HG03439 (cell line): Measurements from ENCODE around the gene AGBL4.

Source experiments
- ATAC-seq: cut with Tn5 transposase; IDR thresholded peaks from one replicate; pipeline ENCODE4 v1.9.1; 2021; ENCODE audit warnings: mild to moderate bottlenecking, moderate library complexity; ENCODE audit not compliant: unreplicated experiment

Gene AGBL4

DNA sequence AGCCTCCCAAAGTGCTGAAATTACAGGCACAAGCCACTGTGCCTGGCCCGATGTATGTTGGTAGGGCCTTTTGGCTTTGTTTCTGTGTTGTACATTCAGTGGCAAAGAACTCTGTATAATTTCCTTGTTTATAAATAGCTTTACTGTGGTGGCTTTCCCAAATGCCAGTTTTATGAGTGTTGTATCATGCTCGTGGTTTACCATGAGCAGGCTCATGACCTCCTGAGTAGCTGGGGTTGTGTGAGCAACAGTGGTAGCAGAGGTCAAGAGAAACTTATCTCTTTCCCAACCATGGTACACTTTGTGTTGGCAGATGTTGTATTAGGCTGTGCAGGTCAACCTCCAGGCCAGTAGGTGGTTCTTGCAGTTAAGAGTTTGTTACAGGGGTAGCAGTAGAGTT is 826.7 kb downstream of the AGBL4 start:
- no peak for ATAC-seq

GRCh38 chr1:49190138-49190537 is 833.6 kb downstream of the AGBL4 start:
- no peak for ATAC-seq

DNA sequence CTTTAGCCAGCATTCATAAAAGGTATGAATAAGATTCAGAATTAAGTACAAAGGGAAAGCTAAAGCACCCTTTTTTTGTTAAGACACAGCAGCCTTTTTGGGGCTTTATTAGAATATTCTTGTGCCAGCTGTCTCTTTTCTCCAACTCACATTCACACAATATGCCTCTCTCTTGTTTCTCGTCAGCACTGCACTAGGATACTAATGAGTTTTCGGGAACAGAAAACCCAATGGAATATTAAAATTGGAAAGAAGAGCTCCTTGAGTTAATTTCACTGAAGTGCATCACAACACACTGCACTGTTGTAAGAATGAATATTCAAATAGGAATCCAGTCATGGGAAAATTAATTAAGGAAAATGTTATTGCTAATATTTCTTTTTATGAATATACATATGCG is 836.7 kb downstream of the AGBL4 start:
- no peak for ATAC-seq

- ATAC-seq, result no peak
Observed at GRCh38 chr1:49185450-49185980, 838.2 kb downstream of the AGBL4 start.

DNA sequence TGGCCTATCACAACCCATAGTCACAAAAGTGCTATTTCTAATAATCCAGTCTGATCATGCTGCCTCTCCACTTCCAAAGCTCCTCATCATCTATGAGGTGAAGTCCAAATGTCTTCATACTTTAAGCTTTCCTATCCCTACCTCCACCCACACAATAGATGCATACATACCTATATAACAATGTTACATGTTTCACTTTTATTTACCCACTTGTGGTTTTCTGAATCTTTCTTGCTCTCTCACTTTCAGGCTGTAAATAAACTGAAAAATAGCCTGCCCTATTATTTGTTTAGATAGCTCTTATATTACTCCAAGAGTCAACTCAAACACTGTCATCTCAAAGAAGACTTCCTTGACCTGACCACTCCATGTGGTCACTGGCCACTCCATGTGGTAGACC is 840.3 kb downstream of the AGBL4 start:
- no peak for ATAC-seq

DNA sequence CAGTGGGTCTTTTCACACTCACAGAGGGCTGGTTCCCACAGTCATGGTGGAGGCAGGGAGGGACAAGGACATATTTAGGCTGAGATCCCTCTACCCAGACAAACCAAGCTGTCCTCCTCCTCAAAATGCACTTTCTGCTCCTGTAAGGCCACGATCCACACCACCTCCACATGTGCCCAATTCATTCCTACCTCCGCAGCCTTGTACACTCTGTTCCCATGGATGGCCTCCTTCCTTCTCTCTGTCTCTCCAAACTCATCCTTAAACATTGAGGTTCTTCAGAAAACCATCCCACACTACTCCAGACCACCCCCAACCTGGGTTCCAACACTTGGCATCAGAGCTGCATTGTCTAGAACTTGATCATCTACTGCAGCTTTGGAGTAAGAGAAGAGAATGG is 842.7 kb downstream of the AGBL4 start:
- ATAC-seq, result no peak

DNA sequence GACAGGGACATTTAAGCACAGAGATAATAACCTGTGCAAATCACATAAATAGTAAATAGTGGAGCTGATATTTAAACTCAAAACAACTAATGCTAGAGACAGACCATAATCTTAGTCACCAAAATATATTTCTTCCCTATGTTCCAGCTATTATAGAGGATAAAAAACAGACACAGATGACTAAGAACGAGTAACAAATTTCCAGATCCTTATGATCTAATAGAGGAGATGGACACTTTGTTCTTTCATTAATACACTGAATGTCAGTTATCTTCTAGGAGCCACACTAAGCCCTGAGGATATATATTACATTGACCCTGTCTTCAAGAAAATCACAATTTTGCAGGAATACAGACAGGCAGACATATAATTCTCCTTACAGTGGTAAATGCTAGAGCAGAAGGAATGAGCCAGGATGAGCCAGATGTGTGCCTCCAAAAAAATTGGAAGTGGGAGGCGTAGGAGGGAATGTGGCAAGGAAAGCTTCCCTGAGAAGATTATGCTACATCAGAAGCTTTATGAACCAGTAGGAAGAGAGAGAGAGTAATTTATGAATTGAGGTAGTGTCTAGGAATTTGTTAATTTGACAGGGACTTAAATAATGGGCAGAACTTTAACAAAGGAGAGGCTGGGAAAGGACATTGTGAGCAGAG is 851.7 kb downstream of the AGBL4 start:
- no peak for ATAC-seq

DNA sequence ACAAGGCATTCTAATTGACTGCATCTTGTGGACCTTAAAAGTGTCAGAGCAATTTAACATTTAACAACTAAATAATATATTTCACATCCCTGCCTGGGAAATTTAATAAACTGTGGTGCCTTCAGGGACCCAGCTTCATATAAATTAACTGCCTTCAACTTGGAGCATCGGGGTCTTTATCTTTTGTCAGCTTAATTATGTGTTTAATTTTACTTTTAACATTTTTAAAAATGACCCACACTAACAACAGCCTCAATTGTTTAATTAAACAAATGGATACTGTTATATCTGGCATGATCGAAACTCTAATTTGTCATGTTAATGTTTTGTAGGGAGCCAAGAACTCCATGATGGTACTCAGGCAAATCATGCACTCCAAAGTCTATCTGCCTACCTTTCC is 857.7 kb downstream of the AGBL4 start:
- ATAC-seq, result no peak

DNA sequence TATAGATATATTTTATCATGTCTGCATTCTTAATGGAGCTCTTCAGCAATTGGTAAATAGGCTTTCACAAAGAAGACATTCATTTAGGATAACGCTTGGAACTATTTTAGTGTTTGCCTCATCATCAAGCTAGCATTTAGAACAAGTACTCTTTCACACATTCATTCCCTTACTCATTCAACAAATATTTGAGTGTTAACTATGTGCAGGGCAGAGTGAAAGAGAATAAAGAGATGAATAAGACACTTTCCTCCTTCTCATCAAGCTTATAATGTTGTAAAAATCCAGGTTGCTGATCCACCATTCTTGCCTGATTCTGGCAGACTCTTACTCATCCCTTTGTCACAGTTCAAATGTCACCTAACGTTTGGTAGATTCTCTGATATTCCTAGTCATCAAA is 860.7 kb downstream of the AGBL4 start:
- no peak for ATAC-seq

DNA sequence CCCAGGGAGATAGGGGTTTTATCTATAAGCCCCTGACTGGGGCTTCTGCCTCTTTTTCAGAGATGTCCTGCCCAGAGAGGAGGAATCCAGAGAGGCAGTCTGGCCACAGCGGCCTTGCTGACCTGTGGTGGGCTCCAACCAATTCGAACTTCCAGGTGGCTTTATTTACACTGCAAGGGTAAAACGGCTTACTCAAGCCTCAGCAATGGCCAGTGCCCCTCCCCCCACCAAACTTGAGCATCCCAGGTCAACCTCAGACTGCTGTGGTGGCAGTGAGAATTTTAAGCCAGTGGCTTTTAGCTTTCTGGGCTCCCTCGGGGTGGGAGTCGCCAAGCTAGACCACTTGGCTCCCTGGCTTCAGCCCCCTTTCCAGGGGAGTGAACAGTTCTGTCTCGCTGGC is 863.1 kb downstream of the AGBL4 start:
- ATAC-seq, result no peak

DNA sequence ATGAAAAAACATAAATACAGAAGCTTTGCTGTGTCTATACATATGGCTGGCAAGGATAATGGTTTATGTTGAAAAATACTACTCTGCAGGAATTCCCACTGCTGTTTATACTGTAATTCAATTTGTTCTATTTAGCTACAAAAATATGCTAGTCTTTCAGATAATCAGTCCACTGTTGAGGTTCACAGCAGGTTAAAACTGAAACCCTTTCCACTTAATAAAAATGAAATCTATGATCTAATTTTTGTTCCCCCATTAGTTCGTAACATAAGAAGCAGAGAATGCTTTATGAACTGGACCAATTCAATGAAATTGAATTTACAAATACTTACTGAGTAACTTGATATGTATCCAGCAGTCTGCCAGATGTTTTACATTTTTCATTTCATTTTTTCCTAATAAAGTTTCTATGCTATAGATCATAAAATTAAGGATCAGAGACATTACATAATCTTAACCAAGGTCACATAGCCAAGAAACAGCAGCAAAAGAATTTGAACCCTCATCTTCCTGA is 887.0 kb downstream of the AGBL4 start:
- ATAC-seq, result no peak

DNA sequence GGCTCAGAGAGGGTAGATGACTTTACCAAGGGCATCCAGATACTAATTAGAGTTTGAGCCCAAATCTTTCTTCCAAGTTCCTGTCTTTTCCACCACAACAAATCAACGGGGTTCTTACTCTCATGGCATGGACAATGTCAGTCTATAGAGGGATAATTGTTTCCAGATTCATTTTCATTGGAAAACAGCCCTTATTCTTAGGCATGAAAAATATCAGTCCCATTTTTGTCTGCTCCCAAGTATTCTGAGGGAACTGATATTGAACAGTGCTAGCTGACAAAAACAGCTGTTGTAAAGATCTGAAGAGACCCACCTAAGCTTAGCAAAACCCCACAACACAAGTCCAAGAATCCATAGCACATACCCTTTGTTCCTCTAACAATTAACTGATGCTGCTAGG is 898.0 kb downstream of the AGBL4 start:
- no peak for ATAC-seq

DNA sequence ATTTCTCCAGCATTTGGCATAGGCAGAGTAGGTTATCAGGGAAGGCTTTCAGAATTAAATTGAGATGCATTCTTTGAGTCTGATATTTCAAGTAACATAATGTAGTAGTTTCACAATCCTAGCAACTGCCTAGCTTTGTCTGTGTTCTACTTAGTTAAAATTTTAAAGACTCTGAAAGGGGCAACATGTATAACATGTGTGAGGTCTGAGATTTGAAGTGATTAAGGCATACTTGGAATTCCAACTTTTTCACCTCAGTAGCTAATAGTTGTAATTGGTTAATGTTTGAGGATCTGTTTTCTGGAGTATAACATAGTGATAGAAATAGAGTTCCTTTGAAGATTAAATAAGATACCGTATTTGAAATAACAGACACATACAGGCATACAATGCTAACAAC is 911.8 kb downstream of the AGBL4 start:
- ATAC-seq, result no peak

- ATAC-seq, result no peak
Observed at GRCh38 chr1:49106445-49106844, 917.3 kb downstream of the AGBL4 start.

- ATAC-seq, result no peak
Observed at GRCh38 chr1:49104575-49104974, 919.2 kb downstream of the AGBL4 start.

DNA sequence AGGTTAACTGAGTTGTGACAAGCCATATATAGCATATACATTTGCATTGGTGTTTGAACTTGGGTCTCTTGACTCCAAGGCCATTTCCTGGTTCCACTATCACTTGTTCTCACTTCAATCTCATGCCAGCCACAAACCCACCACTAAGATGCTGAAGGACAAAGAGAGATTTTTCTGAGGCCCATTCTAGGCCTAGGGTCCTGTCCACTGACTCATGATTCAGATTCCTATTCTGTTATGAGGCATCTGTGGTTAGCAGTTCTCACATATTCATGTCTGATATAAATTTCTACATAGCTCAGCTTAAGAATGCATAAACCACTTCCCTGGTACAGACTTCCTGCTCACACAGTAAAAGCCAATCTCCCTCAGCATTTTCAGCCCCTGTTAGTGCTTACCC is 921.0 kb downstream of the AGBL4 start:
- ATAC-seq, result no peak

GRCh38 chr1:49098866-49099265 is 924.9 kb downstream of the AGBL4 start:
- ATAC-seq, result no peak

GRCh38 chr1:49086327-49086726 is 937.4 kb downstream of the AGBL4 start:
- no peak for ATAC-seq

DNA sequence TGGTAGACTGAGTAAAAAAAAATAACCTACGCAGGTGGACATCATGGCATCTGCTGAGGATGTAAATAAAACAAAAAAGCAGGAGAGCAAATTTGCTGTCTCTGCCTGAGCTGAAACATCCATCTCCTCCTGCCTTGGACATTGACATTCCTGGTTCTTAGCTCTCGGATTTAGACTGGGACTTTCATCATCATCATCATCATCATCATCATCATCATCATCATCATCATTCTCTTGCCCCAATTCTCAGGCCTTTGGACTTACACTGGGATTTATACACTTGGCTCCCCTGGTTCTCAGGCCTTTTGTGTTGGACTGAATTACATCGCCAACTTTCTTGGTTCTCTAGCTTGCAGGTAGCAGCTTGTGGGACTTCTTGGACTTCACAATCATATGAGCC is 938.7 kb downstream of the AGBL4 start:
- ATAC-seq, result no peak

- ATAC-seq, result no peak
Observed at GRCh38 chr1:49060766-49061165, 963.0 kb downstream of the AGBL4 start.

- ATAC-seq, result no peak
Observed at GRCh38 chr1:49059087-49059486, 964.7 kb downstream of the AGBL4 start.

DNA sequence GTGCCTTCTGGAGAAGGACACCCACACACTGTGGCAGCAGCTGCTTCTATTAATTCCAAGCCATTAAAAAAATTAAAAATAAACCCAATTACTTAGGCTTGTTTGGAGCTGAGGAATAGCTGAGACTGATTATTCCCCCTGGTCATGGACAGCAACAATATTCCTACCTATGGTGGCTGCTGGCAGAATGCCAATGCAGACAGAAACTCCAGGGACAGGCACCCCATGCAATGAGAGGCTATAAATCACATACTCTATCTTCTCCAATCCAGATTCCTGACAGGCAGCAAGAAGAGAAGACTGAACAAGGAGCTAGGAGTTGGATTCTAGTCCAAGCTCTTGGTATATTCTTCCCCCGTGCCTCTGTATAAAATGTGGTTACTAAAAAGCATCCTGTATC is 971.7 kb downstream of the AGBL4 start:
- no peak for ATAC-seq

DNA sequence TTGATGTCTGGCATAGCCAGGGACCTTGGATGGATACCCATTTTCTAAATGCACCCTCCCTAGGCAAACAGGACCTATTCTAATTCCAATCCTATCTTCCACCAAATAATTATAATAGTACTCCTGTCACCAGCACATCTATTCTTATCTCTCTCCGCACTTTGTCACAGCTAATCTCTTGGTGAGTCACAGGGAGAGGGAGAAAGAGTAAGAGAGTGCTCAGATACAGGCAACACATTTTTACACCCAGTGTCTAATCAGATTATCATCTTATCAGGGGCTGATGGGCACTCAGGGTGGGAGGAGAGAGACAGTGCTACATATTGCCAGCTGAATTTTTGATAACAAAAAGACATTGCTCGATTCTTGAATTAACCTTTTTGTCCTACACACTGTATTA is 972.1 kb downstream of the AGBL4 start:
- ATAC-seq, result no peak
